ENCODE measurements around the gene EPHA6. TPM values are rescaled to one million over a fixed set of nuclear protein-coding genes. Genes with fewer than 3 reads are reported as not detected.

The EPHA6 gene
- 0.12 to 0.14 TPM in 2 of 5 replicates, not detected in the others for total RNA-seq (2022; extraction: Qiagen RNA extraction; ENCODE audit: low read depth)

GRCh38 chr3:96813820-96814650 is at the start of gene EPHA6:
TSS of gene EPHA6 (plus strand) at chr3:96814594.

DNA sequence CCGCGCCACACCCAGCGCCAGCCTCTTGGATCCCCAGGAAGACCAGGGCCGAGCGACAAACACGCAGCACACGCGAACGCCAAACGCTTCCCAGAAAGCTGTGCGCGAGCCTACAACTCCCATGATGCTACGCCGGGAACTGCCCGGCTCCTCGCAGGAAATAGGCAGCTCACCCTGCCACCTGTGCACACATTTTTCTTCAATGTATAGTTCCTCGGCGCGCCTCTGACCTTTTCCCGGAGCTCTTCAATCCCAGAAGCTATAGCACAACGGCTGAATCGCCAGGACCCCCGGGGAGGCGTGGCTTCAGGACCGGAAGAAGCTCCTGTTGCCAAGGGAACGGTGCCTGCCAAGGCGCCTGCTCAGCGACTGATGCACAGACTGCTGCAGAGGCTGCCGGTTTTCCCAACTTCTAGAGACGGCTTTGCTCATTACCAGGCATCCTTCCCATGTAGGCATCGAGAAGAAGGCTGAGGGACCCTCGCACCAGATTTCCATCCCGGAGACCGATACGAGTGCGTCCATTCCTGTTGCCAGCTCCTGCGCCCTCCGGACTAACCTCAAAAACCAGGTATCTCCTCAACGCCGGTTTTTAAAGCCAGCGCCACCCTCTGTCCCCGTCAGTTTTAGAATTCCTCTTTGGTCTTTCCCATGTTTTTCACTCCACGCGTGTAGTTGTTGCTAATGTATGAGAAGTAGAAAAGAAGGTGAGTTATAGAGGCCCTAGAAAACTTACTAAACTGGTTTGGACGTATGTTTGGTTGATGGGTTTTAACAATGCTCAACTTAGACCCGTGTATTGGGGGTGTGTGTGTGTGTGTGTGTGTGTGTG is 950.2 kb downstream of the EPHA6 start, which contains the start of gene ARL6:
ARL6 (plus strand) TSS at position 352 of the 832 bp plus-strand sequence. CDS start 3,350 bp downstream, outside the sequence.

Measured in A549 treated with RU486 at 1 μM for 4 hours (cell line).